K562 (cell line): ENCODE measurements around the gene PTPRR. TPM values are rescaled to one million over a fixed set of nuclear protein-coding genes. Genes with fewer than 3 reads are reported as not detected.

Experiments used
- BRCA1 ChIP-seq, 2 experiments: fragments of 450-650 bp in 1 of 2; sonication (generic) in 1 of 2; formaldehyde crosslinking in 1 of 2; IDR thresholded peaks; 2 replicates each; pipeline versions ENCODE4 v1.5.0 to v1.6.1; 2017 to 2020; ENCODE audit warnings: mild to moderate bottlenecking in 1 of 2, missing genetic modification reagents in 1 of 2
- MYBL2 ChIP-seq, 2 experiments: fragments of 450-650 bp in 1 of 2; sonication (generic) in 1 of 2; formaldehyde crosslinking in 1 of 2; IDR thresholded peaks; 2 replicates each; pipeline versions ENCODE4 v1.6.1 to v1.8.1; 2017 to 2022; ENCODE audit warnings: borderline replicate concordance in 1 of 2, inconsistent platforms in 1 of 2, low read depth in 1 of 2, mild to moderate bottlenecking in 1 of 2, missing genetic modification reagents in 1 of 2, moderate library complexity in 1 of 2
- NRF1 ChIP-seq, 2 experiments: fragments of 450-650 bp; IDR thresholded peaks in 1 of 2; conservative IDR thresholded peaks in 1 of 2; 2 replicates each; pipeline ENCODE4 v1.6.1; 2014; ENCODE audit warnings: mild to moderate bottlenecking in 2 of 2
- SMAD3 ChIP-seq: fragments of 450-650 bp; formaldehyde crosslinking; conservative IDR thresholded peaks from 2 replicates; pipeline ENCODE4 v1.4.0; 2020; ENCODE audit warnings: mild to moderate bottlenecking
- ZNF224 ChIP-seq: sonication (generic); formaldehyde crosslinking; IDR thresholded peaks from 2 replicates; pipeline ENCODE4 v1.8.0; 2022; ENCODE audit warnings: mild to moderate bottlenecking, missing genetic modification reagents
- ZNF707 ChIP-seq: fragments of 250-450 bp; sonication (Bioruptor Pico); conservative IDR thresholded peaks from 2 replicates; pipeline ENCODE4 v1.8.0; 2022; ENCODE audit warnings: inconsistent platforms, mild to moderate bottlenecking, moderate library complexity
- polyA plus RNA-seq, 8 experiments: library from polyadenylated mRNA; depleted of rRNA in 4 of 8; stranded (reverse) in 5 of 8; unstranded in 3 of 8; fragments of >200 nt; fragmentation: Nextera tagmentation in 2 of 8; fragmentation: Illumina TruSeq in 1 of 8; extraction: Ambion mirVana in 2 of 8; extraction: Trizol in 1 of 8; gene quantifications; 2 replicates each; pipeline versions ENCODE4 v1.2.1 to v1.2.3, GENCODE V29; 2011 to 2014; ENCODE audit warnings: inconsistent platforms in 1 of 8, missing spikeins in 1 of 8
- total RNA-seq, 7 experiments: library from RNA; depleted of rRNA in 6 of 7; stranded (reverse); fragments of >200 nt in 6 of 7; fragmentation: Illumina TruSeq in 2 of 7; extraction: Trizol in 2 of 7; gene quantifications; 2 replicates each; pipeline versions ENCODE4 v1.2.1 to v1.2.3, GENCODE V29; 2011 to 2021; ENCODE audit warnings: low replicate concordance in 1 of 7
- TF ChIP-seq, protein P1 (sequence below): fragments of 450-650 bp; IDR thresholded peaks from 2 replicates; pipeline ENCODE4 v1.6.1; 2016; ENCODE audit warnings: mild to moderate bottlenecking, moderate library complexity
- TF ChIP-seq, protein P2 (sequence below), 2 experiments: fragments of 200-800 bp in 1 of 2; sonication (Bioruptor generic) in 1 of 2; sonication (generic) in 1 of 2; formaldehyde crosslinking in 1 of 2; IDR thresholded peaks in 1 of 2; conservative IDR thresholded peaks in 1 of 2; 2 replicates each; pipeline versions ENCODE4 v1.5.0 to v1.6.1; 2016 to 2020; ENCODE audit warnings: missing compliant biosample characterization in 1 of 2, missing genetic modification characterization in 1 of 2, missing genetic modification reagents in 1 of 2
- TF ChIP-seq, protein P3 (sequence below): sonication (generic); formaldehyde crosslinking; IDR thresholded peaks from 2 replicates; pipeline ENCODE4 v1.5.0; 2020; ENCODE audit warnings: missing genetic modification reagents

The PTPRR gene
- total and polyA plus RNA-seq, 9 of the 15 experiments (the other 6 are each of a cell fraction or from before 2014, with no cell fraction given) = 6.6 to 41.7 (median 12.3) TPM

DNA sequence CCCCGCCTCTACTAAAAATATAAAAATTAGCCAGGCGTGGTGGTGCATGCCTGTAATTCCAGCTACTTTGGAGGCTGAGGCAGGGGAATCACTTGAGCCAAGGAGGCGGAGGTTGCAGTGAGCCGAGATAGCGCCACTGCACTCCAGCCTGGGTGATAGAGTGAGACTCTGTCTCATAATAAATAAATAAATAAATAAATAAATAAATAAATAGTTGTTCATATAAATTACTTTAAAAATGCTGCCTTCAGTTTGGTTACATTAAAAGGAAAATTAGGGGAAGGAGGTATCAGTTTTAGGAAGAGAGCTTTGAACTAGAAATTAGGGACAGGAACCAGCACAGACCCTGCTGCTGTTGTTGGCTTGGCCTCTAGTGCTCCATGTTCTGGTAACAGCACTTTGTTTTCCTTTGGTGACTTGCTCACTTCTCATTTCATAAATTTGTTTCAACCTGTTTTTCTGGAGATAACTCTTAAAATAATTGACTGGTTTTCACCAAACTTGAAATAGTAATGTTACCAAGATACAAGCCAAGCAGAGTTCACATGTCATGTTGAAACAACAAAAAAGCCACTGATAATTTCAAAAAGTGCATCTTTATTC is 260.4 kb downstream of the PTPRR start (continued):
- TF ChIP-seq, protein P1, sequence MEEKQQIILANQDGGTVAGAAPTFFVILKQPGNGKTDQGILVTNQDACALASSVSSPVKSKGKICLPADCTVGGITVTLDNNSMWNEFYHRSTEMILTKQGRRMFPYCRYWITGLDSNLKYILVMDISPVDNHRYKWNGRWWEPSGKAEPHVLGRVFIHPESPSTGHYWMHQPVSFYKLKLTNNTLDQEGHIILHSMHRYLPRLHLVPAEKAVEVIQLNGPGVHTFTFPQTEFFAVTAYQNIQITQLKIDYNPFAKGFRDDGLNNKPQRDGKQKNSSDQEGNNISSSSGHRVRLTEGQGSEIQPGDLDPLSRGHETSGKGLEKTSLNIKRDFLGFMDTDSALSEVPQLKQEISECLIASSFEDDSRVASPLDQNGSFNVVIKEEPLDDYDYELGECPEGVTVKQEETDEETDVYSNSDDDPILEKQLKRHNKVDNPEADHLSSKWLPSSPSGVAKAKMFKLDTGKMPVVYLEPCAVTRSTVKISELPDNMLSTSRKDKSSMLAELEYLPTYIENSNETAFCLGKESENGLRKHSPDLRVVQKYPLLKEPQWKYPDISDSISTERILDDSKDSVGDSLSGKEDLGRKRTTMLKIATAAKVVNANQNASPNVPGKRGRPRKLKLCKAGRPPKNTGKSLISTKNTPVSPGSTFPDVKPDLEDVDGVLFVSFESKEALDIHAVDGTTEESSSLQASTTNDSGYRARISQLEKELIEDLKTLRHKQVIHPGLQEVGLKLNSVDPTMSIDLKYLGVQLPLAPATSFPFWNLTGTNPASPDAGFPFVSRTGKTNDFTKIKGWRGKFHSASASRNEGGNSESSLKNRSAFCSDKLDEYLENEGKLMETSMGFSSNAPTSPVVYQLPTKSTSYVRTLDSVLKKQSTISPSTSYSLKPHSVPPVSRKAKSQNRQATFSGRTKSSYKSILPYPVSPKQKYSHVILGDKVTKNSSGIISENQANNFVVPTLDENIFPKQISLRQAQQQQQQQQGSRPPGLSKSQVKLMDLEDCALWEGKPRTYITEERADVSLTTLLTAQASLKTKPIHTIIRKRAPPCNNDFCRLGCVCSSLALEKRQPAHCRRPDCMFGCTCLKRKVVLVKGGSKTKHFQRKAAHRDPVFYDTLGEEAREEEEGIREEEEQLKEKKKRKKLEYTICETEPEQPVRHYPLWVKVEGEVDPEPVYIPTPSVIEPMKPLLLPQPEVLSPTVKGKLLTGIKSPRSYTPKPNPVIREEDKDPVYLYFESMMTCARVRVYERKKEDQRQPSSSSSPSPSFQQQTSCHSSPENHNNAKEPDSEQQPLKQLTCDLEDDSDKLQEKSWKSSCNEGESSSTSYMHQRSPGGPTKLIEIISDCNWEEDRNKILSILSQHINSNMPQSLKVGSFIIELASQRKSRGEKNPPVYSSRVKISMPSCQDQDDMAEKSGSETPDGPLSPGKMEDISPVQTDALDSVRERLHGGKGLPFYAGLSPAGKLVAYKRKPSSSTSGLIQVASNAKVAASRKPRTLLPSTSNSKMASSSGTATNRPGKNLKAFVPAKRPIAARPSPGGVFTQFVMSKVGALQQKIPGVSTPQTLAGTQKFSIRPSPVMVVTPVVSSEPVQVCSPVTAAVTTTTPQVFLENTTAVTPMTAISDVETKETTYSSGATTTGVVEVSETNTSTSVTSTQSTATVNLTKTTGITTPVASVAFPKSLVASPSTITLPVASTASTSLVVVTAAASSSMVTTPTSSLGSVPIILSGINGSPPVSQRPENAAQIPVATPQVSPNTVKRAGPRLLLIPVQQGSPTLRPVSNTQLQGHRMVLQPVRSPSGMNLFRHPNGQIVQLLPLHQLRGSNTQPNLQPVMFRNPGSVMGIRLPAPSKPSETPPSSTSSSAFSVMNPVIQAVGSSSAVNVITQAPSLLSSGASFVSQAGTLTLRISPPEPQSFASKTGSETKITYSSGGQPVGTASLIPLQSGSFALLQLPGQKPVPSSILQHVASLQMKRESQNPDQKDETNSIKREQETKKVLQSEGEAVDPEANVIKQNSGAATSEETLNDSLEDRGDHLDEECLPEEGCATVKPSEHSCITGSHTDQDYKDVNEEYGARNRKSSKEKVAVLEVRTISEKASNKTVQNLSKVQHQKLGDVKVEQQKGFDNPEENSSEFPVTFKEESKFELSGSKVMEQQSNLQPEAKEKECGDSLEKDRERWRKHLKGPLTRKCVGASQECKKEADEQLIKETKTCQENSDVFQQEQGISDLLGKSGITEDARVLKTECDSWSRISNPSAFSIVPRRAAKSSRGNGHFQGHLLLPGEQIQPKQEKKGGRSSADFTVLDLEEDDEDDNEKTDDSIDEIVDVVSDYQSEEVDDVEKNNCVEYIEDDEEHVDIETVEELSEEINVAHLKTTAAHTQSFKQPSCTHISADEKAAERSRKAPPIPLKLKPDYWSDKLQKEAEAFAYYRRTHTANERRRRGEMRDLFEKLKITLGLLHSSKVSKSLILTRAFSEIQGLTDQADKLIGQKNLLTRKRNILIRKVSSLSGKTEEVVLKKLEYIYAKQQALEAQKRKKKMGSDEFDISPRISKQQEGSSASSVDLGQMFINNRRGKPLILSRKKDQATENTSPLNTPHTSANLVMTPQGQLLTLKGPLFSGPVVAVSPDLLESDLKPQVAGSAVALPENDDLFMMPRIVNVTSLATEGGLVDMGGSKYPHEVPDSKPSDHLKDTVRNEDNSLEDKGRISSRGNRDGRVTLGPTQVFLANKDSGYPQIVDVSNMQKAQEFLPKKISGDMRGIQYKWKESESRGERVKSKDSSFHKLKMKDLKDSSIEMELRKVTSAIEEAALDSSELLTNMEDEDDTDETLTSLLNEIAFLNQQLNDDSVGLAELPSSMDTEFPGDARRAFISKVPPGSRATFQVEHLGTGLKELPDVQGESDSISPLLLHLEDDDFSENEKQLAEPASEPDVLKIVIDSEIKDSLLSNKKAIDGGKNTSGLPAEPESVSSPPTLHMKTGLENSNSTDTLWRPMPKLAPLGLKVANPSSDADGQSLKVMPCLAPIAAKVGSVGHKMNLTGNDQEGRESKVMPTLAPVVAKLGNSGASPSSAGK = peak; percentile 26; the same call in 1 of the 2 replicates
- TF ChIP-seq NRF1 (conservative IDR thresholded peaks at IDR 0.05 in 1 of 2, IDR thresholded peaks at IDR 0.05 in 1 of 2) = no peak
- TF ChIP-seq ZNF707 = no peak
- TF ChIP-seq SMAD3 (CRISPR knock-in tag) = 0 out of 2 replicates have a peak, but pooled peaks have one; percentile 37
- TF ChIP-seq ZNF224 (CRISPR knock-in tag) = no peak
- TF ChIP-seq, protein P2, sequence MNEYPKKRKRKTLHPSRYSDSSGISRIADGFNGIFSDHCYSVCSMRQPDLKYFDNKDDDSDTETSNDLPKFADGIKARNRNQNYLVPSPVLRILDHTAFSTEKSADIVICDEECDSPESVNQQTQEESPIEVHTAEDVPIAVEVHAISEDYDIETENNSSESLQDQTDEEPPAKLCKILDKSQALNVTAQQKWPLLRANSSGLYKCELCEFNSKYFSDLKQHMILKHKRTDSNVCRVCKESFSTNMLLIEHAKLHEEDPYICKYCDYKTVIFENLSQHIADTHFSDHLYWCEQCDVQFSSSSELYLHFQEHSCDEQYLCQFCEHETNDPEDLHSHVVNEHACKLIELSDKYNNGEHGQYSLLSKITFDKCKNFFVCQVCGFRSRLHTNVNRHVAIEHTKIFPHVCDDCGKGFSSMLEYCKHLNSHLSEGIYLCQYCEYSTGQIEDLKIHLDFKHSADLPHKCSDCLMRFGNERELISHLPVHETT (CRISPR knock-in tag; conservative IDR thresholded peaks at IDR 0.05 in 1 of 2, IDR thresholded peaks at IDR 0.05 in 1 of 2) = peak in 1 of 2 experiments; percentile 64; a peak in 1 of 4 replicates
- no peak for TF ChIP-seq MYBL2 (IDR thresholded peaks at IDR 0.05; ENCODE audit: low read depth)
- no peak for TF ChIP-seq MYBL2 (CRISPR knock-in tag; IDR thresholded peaks at IDR 0.05; ENCODE audit: borderline replicate concordance)
- no peak for TF ChIP-seq BRCA1 (IDR thresholded peaks at IDR 0.05)
- no peak for TF ChIP-seq BRCA1 (CRISPR knock-in tag; IDR thresholded peaks at IDR 0.05)
- TF ChIP-seq, protein P3, sequence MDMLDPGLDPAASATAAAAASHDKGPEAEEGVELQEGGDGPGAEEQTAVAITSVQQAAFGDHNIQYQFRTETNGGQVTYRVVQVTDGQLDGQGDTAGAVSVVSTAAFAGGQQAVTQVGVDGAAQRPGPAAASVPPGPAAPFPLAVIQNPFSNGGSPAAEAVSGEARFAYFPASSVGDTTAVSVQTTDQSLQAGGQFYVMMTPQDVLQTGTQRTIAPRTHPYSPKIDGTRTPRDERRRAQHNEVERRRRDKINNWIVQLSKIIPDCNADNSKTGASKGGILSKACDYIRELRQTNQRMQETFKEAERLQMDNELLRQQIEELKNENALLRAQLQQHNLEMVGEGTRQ (CRISPR knock-in tag) = no peak
